ENCODE measurements around the gene MAP7.
"Not testable (repeated sequence)": the region's sequence is repeated elsewhere in the genome, so short reads cannot be mapped to it uniquely, and the experiment has no call there.

DNA sequence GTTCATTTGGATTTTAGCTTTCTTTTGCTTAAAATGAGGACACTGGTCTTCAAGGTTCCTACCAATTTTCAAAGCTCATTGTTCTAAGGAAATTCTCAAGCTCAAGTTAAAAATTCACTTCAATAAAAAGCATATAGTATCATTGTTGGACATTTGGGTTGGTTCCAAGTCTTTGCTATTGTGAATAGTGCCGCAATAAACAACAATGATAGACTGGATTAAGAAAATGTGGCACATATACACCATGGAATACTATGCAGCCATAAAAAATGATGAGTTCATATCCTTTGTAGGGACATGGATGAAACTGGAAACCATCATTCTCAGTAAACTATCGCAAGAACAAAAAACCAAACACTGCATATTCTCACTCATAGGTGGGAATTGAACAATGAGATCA, 159.3 kb downstream of the MAP7 start:
- TF ChIP-seq, protein P1, sequence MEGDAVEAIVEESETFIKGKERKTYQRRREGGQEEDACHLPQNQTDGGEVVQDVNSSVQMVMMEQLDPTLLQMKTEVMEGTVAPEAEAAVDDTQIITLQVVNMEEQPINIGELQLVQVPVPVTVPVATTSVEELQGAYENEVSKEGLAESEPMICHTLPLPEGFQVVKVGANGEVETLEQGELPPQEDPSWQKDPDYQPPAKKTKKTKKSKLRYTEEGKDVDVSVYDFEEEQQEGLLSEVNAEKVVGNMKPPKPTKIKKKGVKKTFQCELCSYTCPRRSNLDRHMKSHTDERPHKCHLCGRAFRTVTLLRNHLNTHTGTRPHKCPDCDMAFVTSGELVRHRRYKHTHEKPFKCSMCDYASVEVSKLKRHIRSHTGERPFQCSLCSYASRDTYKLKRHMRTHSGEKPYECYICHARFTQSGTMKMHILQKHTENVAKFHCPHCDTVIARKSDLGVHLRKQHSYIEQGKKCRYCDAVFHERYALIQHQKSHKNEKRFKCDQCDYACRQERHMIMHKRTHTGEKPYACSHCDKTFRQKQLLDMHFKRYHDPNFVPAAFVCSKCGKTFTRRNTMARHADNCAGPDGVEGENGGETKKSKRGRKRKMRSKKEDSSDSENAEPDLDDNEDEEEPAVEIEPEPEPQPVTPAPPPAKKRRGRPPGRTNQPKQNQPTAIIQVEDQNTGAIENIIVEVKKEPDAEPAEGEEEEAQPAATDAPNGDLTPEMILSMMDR (IDR thresholded peaks at IDR 0.05; ENCODE audit: low read depth, low read length, missing input control), result not testable (repeated sequence)
- TF ChIP-seq, protein P2, sequence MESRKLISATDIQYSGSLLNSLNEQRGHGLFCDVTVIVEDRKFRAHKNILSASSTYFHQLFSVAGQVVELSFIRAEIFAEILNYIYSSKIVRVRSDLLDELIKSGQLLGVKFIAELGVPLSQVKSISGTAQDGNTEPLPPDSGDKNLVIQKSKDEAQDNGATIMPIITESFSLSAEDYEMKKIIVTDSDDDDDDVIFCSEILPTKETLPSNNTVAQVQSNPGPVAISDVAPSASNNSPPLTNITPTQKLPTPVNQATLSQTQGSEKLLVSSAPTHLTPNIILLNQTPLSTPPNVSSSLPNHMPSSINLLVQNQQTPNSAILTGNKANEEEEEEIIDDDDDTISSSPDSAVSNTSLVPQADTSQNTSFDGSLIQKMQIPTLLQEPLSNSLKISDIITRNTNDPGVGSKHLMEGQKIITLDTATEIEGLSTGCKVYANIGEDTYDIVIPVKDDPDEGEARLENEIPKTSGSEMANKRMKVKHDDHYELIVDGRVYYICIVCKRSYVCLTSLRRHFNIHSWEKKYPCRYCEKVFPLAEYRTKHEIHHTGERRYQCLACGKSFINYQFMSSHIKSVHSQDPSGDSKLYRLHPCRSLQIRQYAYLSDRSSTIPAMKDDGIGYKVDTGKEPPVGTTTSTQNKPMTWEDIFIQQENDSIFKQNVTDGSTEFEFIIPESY (IDR thresholded peaks at IDR 0.05), result not testable (repeated sequence)
- not testable (repeated sequence) for TF ChIP-seq TAF1 (conservative IDR thresholded peaks at IDR 0.05); FOXA2 (IDR thresholded peaks at IDR 0.05); RXRA (IDR thresholded peaks at IDR 0.05); JUND (IDR thresholded peaks at IDR 0.05); EGR1 (IDR thresholded peaks at IDR 0.05; ENCODE audit: low read depth in 2 of 2); FOXA1 (IDR thresholded peaks at IDR 0.05); SP1 (IDR thresholded peaks at IDR 0.05); RAD21 (IDR thresholded peaks at IDR 0.05); HNF4A (conservative IDR thresholded peaks at IDR 0.05); GABPA (IDR thresholded peaks at IDR 0.05 in 1 of 2, conservative IDR thresholded peaks at IDR 0.05 in 1 of 2)
- TF ChIP-seq, protein P3, sequence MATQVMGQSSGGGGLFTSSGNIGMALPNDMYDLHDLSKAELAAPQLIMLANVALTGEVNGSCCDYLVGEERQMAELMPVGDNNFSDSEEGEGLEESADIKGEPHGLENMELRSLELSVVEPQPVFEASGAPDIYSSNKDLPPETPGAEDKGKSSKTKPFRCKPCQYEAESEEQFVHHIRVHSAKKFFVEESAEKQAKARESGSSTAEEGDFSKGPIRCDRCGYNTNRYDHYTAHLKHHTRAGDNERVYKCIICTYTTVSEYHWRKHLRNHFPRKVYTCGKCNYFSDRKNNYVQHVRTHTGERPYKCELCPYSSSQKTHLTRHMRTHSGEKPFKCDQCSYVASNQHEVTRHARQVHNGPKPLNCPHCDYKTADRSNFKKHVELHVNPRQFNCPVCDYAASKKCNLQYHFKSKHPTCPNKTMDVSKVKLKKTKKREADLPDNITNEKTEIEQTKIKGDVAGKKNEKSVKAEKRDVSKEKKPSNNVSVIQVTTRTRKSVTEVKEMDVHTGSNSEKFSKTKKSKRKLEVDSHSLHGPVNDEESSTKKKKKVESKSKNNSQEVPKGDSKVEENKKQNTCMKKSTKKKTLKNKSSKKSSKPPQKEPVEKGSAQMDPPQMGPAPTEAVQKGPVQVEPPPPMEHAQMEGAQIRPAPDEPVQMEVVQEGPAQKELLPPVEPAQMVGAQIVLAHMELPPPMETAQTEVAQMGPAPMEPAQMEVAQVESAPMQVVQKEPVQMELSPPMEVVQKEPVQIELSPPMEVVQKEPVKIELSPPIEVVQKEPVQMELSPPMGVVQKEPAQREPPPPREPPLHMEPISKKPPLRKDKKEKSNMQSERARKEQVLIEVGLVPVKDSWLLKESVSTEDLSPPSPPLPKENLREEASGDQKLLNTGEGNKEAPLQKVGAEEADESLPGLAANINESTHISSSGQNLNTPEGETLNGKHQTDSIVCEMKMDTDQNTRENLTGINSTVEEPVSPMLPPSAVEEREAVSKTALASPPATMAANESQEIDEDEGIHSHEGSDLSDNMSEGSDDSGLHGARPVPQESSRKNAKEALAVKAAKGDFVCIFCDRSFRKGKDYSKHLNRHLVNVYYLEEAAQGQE (IDR thresholded peaks at IDR 0.05), result not testable (repeated sequence)
- TF ChIP-seq, protein P4, sequence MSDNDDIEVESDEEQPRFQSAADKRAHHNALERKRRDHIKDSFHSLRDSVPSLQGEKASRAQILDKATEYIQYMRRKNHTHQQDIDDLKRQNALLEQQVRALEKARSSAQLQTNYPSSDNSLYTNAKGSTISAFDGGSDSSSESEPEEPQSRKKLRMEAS (IDR thresholded peaks at IDR 0.05), result not testable (repeated sequence)
